ENCODE measurements around the gene OCEL1.
A peak's percentile ranks its signal among the peaks of the same experiment; 100 is the strongest.

Gene OCEL1

DNA sequence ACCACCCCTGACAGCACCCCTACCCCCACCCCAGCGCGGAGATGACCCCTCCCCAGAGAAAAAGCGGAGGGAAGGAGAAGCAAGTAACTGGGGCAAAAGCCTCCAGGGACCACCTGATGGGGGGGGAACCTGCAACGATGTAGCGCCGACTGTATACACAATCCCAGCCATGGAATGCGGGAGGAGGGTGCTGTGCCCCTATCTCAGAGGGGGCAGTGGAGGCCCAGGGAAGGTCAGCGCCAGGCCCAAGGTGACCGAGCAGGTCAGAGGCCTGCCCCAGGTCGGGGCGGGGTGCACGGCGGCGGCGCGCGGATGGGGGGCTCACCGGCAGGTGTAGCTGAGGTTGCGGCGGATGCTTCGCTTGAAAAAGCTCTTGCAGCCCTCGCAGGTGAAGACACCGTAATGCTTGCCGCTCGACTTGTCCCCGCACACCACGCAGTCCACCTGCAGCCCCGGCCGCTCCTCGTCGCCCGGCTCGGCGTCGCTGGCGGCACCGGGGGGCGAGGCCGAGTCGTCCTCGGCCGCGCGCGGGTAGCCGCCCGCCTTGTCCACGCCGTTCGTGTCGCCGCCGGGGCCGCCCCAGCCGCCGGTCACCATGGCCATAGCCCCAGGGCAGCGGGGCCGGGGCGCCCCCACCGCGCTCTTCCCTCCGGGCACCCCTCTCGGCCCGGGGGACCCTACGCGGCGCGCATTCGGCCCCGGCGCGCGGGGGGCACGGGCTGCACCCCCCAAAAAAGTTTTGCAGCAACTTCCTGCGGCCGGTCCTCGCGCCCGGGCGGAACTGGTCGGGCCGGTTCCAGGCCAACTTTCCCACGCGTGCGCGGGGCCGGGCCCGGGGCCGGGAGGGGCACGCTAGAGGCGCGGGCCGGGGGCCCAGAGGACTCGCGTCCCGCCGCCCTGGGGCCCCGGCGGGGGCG is 18.9 kb downstream of the OCEL1 start:
- no peak for DNase-seq (ENCODE audit: extremely low read depth, low read depth)
- TF ChIP-seq, protein P1, sequence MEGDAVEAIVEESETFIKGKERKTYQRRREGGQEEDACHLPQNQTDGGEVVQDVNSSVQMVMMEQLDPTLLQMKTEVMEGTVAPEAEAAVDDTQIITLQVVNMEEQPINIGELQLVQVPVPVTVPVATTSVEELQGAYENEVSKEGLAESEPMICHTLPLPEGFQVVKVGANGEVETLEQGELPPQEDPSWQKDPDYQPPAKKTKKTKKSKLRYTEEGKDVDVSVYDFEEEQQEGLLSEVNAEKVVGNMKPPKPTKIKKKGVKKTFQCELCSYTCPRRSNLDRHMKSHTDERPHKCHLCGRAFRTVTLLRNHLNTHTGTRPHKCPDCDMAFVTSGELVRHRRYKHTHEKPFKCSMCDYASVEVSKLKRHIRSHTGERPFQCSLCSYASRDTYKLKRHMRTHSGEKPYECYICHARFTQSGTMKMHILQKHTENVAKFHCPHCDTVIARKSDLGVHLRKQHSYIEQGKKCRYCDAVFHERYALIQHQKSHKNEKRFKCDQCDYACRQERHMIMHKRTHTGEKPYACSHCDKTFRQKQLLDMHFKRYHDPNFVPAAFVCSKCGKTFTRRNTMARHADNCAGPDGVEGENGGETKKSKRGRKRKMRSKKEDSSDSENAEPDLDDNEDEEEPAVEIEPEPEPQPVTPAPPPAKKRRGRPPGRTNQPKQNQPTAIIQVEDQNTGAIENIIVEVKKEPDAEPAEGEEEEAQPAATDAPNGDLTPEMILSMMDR (IDR thresholded peaks at IDR 0.05; ENCODE audit: low read depth, low read length, missing control alignments): no peak
- peak overlapping the region; percentile 86 for H3K4me3 ChIP-seq (replicated peaks; ENCODE audit: low read depth, low read length)

DNA sequence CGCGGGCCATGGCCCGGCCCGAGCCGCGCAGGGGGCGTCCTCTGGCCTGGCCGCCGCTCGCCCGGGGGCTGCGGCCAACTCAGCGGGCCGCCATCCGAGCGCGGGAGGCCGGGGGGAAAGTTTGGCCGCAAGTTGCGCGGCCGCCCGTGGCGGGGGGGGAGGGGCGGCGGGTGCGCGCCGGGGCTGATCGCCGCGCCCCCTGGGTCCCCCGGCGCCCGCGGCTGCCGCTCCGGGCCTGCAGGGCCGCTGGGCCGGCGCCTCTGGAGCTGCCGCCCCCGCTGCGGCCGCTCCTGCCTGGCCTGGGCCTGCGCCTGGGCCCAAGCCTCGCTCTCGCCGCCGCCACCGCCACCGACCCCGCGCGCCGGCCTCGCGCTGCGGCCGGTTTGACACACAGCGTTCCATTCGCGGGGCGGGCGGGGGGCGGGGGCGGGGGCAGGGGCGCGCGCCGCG is 19.5 kb downstream of the OCEL1 start, which contains the start of gene NR2F6:
Gene NR2F6 (minus strand): TSS at position 385 of the 450 bp plus-strand sequence. CDS start 699 bp downstream, outside the sequence.
- peak within 1 kb of the TSS; percentile 86 for H3K4me3 ChIP-seq (replicated peaks; ENCODE audit: low read depth, low read length)
- TF ChIP-seq, protein P1 (IDR thresholded peaks at IDR 0.05; ENCODE audit: low read depth, low read length, missing control alignments): no peak

DNA sequence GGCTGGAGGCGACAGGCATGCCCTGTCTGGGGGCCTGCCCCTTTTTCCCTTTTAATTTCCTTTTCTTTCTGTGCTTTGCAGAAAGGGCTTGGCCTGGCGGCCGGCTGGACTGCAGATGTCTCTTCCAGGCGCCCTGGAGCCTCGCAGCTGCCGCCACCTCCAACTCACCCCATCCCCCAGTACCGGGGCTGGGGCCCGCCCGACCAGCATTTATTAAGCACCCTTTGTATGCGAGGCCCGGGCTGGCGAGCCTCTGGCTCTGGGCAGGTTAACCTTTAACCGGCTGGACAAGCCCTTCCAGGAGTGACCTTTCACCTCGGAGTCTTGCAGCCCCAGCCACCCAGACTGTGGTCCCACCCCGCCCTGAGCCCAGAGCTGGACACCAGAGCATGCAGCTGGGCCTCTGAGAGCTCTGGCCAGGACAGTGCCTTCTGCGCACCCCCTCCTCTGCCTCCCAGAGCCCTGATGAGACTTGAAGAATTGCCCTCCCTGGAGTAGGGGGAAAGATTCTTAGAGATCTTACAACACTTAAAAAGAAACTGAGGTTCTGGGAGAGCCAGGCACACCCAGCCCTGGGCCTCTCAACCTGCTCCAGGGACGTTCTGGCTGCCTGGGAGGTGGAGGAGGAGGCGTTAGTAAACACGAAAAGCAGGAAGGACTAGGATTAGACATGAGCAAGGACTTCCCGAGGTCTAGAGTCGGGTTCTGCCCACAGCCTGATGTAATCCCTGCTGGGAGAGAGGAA is 20.8 kb downstream of the OCEL1 start:
- TF ChIP-seq, protein P1 (IDR thresholded peaks at IDR 0.05; ENCODE audit: low read depth, low read length, missing control alignments): no peak
- peak overlapping the region; percentile 40 for H3K4me3 ChIP-seq (replicated peaks; ENCODE audit: low read depth, low read length)
- no peak for DNase-seq (ENCODE audit: extremely low read depth, low read depth)

More for the DNA sequence above, 19.5 kb downstream of the OCEL1 start, which contains the start of gene NR2F6:
- no peak for DNase-seq (ENCODE audit: extremely low read depth, low read depth)

DNA sequence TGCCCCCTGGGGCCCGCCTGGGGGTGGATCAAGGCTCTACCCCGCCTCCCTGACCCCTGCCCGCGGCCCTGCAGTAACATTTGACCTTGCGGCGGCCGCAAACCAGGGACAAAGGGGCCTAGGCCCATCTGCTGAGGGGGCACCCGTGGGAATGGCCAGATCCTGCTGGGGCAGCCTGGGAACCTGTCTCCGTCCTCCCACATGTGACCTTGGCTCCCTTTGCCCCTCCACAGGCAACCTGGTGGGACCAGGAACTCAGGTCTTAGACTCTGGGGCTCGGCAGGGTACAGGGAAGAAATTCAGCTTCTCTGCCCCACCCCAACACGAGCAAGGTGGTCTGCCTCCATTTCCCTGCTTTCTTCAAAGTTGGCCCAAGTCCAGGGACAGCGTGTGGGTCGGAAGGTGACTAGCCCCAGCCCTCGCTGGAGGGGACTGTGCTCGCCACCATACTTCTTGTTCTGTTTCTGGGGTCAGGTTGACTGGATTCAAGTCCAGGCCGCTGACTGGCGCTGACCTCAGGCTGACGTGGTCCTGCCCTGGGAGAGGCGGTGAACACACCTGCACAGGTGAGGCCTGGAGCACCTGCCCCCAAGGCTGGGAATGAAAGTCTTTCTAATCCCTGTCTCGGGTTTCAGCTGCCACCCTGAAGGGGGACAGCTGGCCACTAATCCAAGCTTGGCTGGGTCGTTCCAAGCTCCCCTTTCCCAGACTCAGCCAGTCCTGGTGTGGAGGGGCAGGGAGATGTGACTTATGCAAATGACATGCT is 22.2 kb downstream of the OCEL1 start:
- TF ChIP-seq, protein P1 (IDR thresholded peaks at IDR 0.05; ENCODE audit: low read depth, low read length, missing control alignments): no peak
- DNase-seq (ENCODE audit: extremely low read depth, low read depth): no peak
- no peak overlapping the region for H3K4me3 ChIP-seq (replicated peaks; ENCODE audit: low read depth, low read length)

DNA sequence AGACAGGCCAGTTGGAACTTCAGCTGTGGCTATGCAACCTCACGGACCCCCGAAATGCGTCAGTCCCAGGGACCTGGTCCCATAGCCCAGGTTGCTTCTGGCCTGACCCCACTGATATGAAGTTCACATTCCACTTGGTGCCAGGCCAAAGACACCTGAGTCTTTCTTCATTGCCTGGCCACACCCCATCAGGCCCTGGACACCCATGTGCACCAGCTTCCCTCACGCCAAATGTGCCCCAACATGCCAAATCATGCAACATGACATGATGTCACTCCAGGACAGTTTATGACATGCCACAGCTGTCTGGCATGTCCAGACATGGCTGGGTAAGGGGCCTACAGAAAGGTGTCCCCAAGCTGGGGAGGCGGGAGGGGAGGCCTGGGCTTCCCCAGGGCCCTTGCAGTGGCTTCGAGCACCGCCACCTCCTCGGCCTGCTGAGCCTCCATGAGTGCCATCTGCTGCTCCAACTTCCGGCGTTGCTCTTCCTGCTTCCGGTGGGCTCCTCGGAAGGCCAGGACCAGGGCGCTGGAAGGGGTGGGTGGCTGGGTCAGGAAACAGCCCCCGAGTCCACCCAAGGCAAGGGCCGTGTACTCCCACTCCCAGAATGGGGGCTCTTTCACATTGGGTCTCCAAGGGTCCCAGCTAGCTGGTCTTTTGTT is 24.0 kb downstream of the OCEL1 start:
- TF ChIP-seq, protein P1 (IDR thresholded peaks at IDR 0.05; ENCODE audit: low read depth, low read length, missing control alignments): no peak
- no peak overlapping the region for H3K4me3 ChIP-seq (replicated peaks; ENCODE audit: low read depth, low read length)
- DNase-seq (ENCODE audit: extremely low read depth, low read depth): no peak

DNA sequence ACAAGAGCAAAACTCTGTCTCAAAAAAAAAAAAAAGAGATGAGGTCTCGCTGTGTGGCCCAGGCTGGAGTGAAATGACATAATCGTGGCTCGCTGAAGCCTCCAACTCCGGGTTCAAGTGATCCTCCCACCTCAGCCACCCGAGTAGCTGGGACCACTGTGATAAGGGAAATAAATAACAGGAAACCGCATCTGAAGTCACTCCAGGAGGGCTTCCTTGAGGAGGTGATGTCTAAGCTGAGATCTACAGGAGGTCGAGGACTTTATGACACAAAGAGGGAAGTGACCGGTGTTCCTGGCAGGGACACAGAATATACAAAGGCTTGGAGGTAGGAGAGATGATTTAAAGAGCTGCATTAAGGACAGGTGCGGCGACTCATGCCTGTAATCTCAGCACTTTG is 28.6 kb downstream of the OCEL1 start:
- TF ChIP-seq, protein P1 (IDR thresholded peaks at IDR 0.05; ENCODE audit: low read depth, low read length, missing control alignments): no peak
- H3K4me3 ChIP-seq (replicated peaks; ENCODE audit: low read depth, low read length): no peak overlapping the region
- no peak for DNase-seq (ENCODE audit: extremely low read depth, low read depth)
